ENCODE data around the gene RNASET2.

The RNASET2 gene

GRCh38 chr6:166906376-166907044 lies 49.8 kb downstream of the RNASET2 start:
- peak overlapping the region in 1 of 3 experiments; percentile 41 for H3K27ac Mint-ChIP-seq
- H3K27me3 Mint-ChIP-seq (ENCODE audit: low read depth) = peaks cover 27% of the 10 kb centered on the region
- no peaks in the 10 kb centered on the region for H3K9me3 Mint-ChIP-seq
- no peak for TF ChIP-seq CTCF (IDR thresholded peaks at IDR 0.05; ENCODE audit: unreplicated experiment in 3 of 3)
- peaks cover 7% of the 10 kb centered on the region for H3K4me1 Mint-ChIP-seq
- peaks cover 1% of the 10 kb centered on the region for H3K36me3 Mint-ChIP-seq (ENCODE audit: low read depth)
- H3K4me3 Mint-ChIP-seq = no peak overlapping the region

GRCh38 chr6:166905505-166906134 lies 50.7 kb downstream of the RNASET2 start:
- Mint-ChIP-seq H3K27me3 (ENCODE audit: low read depth) (peaks cover 34% of the 10 kb centered on the region), H3K27ac (no peak overlapping the region), H3K9me3 (peaks cover 2% of the 10 kb centered on the region), H3K4me1 (peaks cover 7% of the 10 kb centered on the region), H3K4me3 (no peak overlapping the region), H3K36me3 (ENCODE audit: low read depth) (peaks cover 3% of the 10 kb centered on the region)
- no peak for TF ChIP-seq CTCF (IDR thresholded peaks at IDR 0.05; ENCODE audit: unreplicated experiment in 3 of 3)

GRCh38 chr6:166905013-166905412 lies 51.3 kb downstream of the RNASET2 start:
- no peak for TF ChIP-seq CTCF (IDR thresholded peaks at IDR 0.05; ENCODE audit: unreplicated experiment in 3 of 3)
- Mint-ChIP-seq H3K36me3 (ENCODE audit: low read depth) (peaks cover 4% of the 10 kb centered on the region), H3K27me3 (ENCODE audit: low read depth) (peaks cover 40% of the 10 kb centered on the region), H3K27ac (no peak overlapping the region), H3K9me3 (peaks cover 4% of the 10 kb centered on the region), H3K4me1 (peaks cover 7% of the 10 kb centered on the region), H3K4me3 (no peak overlapping the region)

GRCh38 chr6:166904101-166904746 lies 52.1 kb downstream of the RNASET2 start:
- H3K4me3 Mint-ChIP-seq = peak overlapping the region in 2 of 3 experiments; percentile 36 to 37

GRCh38 chr6:166903500-166903899 lies 52.9 kb downstream of the RNASET2 start:
- Mint-ChIP-seq H3K36me3 (ENCODE audit: low read depth) (peaks cover 7% of the 10 kb centered on the region), H3K27ac (no peak overlapping the region), H3K4me1 (peaks cover 7% of the 10 kb centered on the region), H3K4me3 (no peak overlapping the region), H3K27me3 (ENCODE audit: low read depth) (peaks cover 40% of the 10 kb centered on the region), H3K9me3 (peaks cover 6% of the 10 kb centered on the region)
- no peak for TF ChIP-seq CTCF (IDR thresholded peaks at IDR 0.05; ENCODE audit: unreplicated experiment in 3 of 3)

More at GRCh38 chr6:166904101-166904746, 52.1 kb downstream of the RNASET2 start:
- Mint-ChIP-seq H3K27me3 (ENCODE audit: low read depth) (peaks cover 40% of the 10 kb centered on the region), H3K4me1 (peaks cover 7% of the 10 kb centered on the region), H3K9me3 (peaks cover 4% of the 10 kb centered on the region), H3K27ac (no peak overlapping the region), H3K36me3 (ENCODE audit: low read depth) (peaks cover 7% of the 10 kb centered on the region)
- no peak for TF ChIP-seq CTCF (IDR thresholded peaks at IDR 0.05; ENCODE audit: unreplicated experiment in 3 of 3)

All from nephron (organoid).